Right renal cortex interstitium (tissue), 3 donors: Measurements from ENCODE around the gene SRCAP. TPM values are rescaled to one million over a fixed set of nuclear protein-coding genes. Genes with fewer than 3 reads are reported as not detected.

Source experiments
- DNase-seq, 3 donors: peaks; one replicate each; pipeline ENCODE4 v3.0.0-alpha.2; 2013; ENCODE audit warnings: low read depth in 3 of 3, low spot score in 2 of 3
- polyA plus RNA-seq, 3 donors: library from polyadenylated mRNA; unstranded; fragments of 120-200 nt; gene quantifications; one replicate each; pipeline ENCODE4 v1.2.1, GENCODE V29; 2013; ENCODE audit not compliant: insufficient read length in 3 of 3

SRCAP gene
- polyA plus RNA-seq, 3 donors: 27.6 to 31.4 (median 28.2) TPM

DNA sequence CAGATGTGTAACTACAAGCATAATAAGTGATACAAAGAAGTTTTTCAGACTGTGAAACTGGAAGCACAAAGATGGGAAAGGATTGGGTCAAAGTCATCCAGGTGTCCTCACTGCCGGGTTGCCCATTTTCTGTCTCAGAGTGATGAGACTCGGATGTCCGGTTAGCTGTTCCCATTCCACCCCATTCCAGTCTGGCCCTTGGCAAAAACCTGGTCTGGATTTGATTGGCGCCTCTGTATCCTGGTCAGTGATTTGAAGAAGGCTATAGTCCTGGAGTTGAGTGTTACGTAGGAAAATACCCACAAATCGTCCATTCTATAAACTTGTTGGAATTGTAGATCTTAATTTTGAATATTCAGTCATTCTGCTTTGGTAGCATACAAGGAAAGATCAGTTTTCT is 29.4 kb downstream of the SRCAP start:
- DNase-seq: no peak

DNA sequence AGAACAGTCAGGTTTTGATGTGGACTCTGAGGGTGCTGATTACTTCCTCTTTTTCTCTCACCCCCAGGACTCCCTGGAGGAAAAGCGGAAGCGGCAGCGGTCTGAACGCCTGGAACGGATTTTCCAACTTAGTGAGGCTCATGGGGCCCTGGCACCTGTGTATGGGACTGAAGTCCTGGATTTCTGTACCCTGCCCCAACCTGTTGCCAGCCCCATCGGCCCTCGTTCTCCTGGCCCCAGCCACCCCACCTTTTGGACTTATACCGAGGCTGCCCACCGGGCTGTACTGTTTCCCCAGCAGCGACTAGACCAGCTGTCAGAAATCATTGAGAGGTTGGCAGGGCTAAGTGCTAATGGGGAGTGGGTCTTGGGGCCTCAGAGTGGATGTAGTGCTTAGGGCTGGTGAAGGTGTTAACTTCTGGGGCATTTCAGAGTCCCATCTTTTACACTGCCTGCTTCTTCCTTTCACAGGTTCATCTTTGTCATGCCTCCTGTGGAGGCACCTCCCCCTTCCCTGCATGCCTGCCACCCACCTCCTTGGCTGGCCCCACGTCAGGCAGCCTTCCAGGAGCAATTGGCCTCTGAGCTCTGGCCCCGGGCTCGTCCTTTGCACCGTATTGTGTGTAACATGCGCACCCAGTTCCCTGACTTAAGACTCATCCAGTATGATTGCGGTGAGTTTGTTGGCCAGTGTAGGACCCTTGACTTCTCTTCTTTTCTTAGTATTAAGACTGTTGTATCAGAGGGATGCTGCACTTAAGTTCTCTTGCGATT is 30.1 kb downstream of the SRCAP start:
- no peak for DNase-seq

DNA sequence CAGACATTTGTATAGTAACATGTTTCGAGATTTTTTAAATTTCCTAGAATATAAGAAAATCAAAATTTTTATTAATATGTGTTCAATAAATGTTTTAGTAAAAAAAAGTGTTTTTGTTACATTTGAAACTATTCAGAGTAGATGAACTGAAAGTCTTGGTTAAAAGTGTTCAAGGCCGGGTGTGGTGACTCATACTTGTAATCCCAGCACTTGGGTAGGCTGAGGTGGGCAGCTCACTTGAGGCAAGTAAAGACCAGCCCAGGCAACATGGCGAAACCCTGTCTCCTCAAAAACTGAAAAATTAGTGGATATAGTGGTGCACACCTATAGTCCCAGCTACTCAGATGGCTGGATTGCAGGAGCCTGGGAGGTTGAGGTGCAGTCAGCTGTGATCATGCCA is 32.4 kb downstream of the SRCAP start:
- DNase-seq: no peak

DNA sequence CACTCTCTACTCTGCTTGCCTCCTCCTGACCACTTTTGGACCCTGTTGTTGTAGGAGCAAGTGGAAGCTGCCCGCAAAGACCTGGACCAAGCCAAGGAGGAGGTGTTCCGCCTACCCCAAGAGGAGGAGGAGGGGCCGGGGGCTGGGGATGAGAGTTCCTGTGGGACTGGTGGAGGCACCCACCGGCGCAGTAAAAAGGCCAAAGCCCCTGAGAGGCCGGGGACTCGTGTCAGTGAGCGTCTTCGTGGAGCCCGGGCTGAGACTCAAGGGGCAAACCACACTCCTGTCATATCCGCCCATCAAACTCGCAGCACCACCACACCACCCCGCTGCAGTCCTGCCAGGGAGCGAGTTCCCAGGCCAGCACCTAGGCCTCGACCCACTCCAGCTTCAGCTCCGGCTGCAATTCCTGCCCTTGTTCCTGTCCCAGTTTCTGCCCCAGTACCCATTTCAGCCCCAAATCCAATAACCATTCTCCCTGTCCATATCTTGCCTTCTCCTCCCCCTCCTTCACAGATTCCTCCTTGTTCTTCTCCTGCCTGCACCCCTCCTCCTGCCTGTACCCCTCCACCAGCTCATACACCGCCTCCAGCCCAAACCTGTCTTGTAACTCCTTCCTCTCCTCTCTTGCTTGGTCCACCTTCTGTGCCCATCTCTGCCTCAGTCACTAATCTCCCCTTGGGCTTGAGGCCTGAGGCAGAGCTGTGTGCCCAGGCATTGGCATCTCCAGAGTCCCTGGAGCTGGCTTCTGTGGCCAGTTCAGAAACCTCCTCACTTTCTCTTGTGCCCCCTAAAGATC is 38.2 kb downstream of the SRCAP start:
- DNase-seq: no peak

DNA sequence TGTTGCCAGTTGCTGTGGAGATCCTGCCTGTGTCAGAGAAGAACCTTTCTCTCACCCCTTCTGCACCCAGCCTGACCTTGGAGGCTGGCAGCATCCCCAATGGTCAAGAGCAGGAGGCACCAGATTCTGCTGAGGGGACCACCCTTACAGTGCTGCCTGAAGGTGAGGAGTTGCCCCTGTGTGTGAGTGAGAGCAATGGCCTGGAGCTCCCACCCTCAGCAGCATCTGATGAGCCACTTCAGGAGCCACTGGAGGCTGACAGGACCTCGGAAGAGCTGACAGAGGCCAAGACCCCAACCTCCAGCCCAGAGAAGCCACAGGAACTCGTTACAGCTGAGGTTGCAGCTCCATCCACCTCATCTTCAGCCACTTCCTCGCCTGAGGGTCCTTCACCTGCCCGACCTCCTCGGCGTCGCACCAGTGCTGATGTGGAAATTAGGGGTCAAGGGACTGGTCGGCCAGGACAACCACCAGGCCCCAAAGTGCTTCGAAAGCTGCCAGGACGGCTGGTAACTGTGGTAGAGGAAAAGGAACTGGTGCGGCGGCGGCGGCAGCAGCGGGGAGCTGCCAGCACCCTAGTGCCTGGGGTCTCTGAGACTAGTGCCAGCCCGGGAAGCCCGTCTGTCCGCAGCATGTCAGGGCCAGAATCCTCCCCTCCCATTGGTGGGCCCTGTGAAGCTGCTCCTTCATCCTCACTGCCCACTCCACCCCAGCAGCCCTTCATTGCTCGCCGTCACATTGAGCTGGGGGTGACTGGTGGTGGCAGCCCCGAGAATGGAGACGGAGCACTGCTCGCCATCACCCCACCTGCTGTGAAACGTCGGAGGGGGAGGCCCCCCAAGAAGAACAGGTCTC is 39.0 kb downstream of the SRCAP start:
- no peak for DNase-seq

DNA sequence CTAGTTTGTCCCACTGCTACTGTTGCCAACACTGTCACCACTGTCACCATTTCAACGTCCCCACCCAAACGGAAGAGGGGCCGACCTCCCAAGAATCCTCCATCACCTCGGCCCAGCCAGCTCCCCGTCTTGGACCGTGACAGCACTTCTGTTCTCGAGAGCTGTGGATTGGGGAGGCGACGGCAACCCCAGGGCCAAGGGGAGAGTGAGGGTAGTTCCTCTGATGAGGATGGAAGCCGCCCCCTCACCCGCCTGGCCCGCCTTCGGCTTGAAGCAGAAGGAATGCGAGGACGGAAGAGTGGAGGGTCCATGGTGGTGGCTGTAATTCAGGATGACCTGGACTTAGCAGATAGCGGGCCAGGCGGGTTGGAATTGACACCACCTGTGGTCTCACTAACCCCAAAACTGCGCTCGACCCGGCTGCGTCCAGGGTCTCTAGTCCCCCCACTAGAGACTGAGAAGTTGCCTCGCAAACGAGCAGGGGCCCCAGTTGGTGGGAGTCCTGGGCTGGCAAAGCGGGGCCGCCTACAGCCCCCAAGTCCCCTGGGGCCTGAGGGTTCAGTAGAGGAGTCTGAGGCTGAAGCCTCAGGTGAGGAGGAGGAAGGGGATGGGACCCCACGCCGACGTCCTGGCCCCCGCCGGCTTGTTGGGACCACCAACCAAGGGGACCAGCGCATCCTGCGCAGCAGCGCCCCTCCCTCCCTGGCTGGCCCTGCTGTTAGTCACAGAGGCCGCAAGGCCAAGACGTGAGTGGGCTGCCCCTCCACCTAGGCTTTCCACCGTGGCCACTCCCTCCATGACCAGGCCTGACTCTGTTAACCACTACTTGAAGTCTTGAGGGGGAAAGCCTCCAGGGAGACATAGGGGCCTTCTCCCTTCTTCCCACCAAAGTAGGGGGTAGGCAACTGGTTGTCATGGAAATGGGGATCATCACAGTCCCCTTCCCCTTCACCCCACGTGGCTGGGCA is 40.3 kb downstream of the SRCAP start:
- no peak for DNase-seq

DNA sequence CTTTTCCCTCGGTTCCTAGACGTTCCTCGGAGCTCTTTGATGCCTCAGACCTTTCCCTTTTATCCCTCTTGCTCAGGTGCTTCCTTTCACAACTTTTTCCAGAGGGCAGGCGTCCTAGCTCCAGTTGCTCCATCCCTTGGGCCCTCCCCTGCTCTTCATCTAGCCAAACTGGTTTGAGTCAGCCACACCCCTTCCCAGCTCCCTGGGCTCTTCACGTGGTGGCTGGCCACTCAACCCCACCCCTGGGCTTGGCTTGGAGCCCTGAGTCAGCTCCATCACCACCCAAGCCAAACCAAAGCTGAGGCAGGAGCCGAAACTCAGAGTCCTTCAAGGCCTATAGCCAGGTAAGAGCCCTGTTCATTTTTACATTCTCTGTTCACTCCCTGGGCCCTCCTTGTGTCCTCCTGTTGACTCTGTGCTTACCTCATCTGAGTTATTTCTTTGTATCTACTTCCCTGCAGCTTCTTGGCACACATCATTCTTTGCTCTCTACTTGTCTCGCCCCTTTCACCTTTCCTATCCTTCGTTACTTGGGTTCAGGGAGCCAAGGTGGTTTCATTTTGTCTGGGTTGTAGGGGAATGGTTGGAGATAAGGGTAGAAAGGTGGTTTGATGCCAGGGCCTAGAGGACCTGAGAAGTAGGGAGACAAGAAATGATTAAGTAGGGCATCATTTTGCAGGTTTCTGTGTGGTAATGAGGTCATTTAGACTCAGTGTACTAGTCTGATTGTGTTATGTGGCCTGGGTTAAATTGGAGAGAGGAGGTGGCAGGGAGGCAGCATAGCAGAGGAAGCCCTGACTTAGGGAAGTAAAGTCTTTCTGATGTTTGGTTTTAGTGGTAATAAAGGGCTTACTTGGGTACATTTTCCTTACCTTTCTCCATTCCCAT is 41.6 kb downstream of the SRCAP start:
- peak in 1 of 3 donors; percentile 10 for DNase-seq

DNA sequence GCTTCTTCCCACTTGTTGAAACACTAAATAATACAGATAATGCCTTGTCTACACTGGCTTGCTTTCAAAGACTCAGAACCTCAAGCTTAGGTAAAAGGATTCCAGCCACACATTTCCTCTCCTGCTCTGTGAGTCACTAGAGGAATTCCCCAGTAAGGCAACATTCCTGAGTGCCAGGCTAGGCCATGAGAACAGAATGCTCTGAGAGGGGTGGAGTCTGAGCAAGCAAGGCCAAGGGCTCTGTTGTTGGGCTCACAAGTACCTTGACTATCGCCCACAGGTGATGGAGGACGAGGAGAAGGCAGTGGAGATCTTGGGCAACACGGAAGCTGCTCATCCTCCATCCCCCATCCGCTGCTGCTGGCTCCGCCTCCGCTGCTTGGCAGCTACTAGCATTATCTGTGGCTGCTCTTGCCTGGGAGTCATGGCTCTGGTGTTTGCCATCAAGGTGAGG is 42.5 kb downstream of the SRCAP start:
- DNase-seq: no peak

DNA sequence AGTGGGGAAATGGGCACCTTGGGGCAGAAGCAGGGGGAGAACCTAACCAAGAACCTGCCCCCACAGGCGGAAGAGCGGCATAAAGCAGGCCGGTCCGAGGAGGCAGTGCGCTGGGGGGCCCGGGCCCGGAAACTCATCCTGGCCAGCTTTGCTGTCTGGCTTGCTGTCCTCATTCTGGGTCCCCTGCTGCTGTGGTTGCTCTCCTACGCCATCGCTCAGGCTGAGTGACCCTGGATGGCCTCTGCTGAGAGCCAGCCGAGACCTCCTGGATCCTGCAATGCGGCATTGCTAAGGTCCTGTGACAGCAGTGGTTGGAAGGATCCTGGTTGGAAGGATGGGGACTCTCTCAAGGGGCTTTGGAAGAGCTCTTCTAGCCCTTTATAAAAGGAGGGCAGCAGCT is 44.7 kb downstream of the SRCAP start:
- DNase-seq: no peak

DNA sequence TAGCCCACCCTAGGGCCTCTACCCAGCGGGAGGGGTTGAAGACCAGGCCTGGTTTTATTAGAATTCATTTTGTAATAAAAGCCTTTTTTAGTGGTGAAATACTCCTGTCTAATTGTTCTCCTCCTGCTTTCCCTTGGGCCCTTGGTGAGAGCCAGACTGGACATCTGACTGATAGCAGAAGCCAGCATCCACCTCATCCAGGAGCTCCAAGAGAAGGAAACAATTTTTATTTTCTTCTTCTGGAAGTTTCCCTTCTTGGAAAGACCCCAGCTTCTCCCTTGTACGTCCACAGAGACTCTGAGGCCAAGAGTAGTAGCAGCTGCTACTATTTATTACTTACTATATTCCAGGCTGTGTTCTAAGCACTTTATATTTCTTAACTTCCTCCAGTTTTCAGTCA is 45.2 kb downstream of the SRCAP start:
- no peak for DNase-seq

DNA sequence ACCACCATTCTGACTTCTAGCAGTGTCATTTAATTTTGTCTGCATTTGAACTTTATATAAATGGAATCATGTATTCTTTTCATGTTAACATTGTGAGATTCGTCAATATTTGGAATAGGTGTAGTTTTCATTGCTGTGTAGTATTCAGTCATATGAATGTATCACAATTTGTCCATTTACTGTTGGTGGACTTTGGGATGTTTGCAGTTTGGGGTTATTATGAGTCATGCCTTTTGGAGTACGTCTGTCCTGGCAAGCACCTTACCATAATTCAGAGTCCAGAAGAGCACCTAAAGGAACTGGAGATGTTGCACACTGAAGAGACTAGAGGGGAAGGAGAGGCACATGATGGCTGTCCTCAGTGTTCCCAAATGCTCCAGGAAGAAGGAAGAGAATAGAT is 46.1 kb downstream of the SRCAP start:
- no peak for DNase-seq

DNA sequence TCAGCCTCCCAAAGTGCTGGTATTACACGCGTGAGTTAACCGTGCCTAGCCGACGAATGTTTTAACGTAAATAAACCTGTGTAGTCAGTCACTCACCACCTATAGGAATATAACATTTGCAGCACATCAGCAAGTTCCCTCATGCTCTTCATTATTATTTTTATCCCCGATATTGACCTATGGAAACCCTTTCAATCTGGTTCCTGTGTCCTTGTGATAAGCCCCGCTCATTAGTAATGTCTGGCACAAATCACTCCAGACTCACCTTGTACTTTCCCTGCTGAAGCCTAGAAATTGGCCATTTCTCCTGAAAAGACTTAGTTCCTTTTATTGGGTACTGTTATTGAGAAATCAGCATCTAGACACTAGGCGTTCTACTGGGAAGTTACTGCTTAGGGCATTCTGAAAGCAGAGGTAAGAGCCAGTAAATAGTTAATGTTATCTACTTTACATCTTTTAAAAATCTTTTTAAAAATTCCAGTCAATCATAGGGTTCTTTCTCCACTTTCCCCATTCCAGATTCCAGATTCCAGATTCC is 47.7 kb downstream of the SRCAP start:
- DNase-seq: no peak

DNA sequence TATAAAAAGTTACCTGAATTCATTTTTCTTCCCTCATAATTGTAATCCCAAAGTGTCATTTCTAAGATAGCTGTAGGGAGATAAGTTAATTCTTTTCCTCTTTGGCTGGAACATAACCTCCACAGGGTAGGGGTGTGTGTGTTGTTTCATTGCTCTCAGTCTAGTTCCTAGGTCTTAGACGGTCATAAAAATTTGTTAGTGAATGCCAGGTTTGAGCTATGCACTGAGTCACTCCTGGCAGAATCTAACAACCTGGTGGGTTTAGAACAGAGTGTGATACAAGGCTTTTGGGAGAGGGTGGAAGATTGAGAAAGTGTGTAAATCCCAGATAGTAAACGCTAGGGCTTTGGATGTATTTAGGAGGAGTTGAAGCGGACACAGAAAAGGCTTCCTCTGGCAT is 48.4 kb downstream of the SRCAP start:
- DNase-seq: no peak

DNA sequence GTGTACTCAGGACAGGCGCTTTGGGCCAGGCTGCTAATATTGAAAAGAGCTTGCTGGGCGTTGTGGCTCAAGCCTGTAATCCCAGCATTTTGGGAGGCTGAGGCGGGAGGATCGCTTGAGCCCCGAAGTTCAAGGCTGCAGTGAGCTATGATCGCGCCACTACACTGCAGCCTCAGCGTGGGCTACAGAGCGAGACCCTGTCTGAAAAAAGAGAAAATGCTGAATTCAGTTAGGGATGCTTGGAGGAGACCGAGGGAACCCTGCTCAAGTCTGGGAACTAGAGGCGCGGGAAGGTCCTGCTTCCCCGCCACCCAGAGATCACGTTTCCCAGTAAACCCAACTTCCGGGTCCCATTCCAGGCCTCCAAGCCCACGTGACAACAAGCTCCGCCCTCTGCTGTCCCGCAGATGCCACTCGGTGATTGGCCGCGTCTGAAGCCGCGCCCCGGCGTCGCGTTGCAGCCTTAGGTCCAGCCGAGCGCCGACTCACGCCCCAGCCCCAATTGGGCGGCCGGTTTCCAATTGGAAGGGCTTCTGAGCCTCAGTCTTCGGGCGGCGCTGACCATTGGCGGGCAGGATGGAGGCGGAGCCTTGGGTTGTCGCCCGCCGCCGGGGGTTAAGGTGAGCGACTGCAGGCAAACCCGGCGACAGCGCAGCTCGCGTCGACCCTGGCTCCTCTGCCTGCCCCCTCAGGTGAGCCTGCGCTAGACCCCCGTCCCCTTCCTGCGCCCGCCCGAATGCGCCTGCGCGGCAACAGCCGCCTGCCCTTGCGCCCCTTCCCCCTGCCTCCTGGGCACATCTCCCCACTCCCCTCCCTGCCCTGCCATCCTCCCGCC is 49.0 kb downstream of the SRCAP start, which contains the start of gene PHKG2:
TSS of gene PHKG2 (plus strand) at position 627 of the 835 bp plus-strand sequence. CDS start 396 bp downstream, outside the sequence.
- peak; percentile 89 to 98 (median 97) for DNase-seq

DNA sequence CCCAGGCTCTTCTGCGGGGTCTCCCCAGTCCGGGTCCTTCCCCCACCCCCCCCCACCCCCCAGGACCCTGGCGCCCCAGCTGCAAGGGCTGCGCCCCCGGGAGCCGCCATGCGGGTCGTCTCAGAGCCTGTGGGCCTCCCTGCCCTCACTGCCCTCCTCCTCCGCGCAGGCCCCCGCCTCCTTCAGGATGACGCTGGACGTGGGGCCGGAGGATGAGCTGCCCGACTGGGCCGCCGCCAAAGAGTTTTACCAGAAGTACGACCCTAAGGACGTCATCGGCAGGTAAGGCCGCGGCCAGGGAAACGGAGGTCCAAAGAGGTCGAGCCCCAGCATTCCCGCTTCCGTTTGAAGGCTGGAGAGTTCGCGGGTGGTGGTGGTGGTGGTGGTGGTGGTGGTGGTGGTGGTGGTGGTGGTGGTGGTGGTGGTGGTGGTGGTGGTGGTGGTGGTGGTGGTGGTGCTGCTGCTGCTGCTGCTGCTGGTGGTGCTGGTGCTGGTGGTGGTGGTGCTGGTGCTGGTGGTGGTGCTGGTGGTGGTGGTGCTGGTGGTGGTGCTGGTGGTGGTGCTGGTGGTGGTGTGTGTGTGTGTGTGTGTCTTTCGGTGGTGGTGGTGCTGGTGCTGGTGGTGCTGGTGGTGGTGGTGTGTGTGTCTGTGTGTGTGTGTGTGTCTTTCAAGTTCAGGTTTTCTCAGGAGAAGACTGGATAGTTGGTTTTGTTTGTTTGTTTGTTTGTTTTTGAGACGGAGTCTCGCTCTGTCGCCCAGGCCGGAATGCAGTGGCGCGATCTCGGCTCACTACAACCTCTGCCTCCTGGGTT is 49.9 kb downstream of the SRCAP start:
- no peak for DNase-seq

DNA sequence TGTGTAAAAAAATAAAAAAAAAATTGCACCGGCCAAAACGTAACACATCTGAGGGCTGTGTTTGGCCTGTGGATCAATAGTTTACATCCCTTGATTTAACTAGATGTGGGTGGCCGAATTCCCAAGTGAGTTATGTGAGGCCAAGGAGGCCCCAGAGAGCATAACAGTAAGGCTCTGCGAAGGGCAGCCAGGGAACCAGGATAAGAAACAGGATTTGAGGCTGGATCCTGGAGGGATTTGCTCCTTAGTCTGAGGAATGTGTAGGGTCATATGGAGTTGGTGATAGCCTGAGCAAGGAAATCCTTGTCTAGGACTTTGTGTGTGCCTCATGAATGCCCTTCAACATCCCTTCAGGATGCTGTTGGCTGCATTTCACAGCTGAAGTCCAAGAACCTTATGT is 51.2 kb downstream of the SRCAP start:
- no peak for DNase-seq
